ENCODE data around the gene FGFRL1. TPM values are rescaled to one million over a fixed set of nuclear protein-coding genes. Genes with fewer than 3 reads are reported as not detected.

Gene FGFRL1
- total and polyA plus RNA-seq, 2 of the 13 experiments (the other 11 are each of a cell fraction or from before 2014, with no cell fraction given) = 19.1 to 30.6 TPM

DNA sequence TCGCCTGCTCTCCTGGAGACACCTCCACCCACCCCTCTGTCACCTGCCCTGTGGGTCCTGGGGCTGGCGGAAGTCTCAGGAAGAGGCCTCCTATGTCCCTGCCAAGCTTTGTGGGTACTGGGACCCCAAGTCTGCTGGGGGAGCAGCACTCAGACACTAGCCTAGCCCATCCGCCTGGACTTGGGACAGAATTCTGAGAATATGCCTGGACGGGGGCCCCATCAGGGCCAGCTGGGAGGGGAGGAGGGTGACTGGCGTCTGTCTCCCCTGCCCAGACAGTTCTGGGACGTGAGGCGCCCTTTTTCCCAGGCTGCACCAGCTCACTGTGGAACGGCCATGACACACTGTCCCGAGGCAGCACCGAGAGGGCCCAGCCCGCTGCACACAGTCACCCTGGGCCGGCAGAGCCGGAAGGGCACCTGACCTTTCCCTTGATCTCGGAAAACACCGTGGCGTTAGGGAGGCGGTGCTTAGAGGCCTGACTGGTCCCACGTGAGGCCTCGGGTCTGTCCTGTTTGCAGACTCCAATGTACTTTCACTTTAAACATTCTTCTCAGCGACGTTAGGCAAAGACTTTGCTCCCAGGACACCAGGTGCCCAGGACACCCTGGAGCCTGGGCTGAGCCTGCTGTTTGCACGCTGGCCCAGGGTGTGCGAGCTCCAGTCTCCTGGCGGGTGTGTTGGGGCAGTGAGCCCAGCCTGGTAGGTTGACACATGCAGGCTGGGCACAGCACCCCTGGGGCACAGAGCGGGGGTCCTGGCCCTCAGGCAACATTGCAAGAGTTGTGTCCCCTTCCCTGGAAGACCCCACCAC is 18.9 kb upstream of the FGFRL1 start (continued):
- TF ChIP-seq SRF (IDR thresholded peaks at IDR 0.05; ENCODE audit: low read depth, low read length) = no peak
- TF ChIP-seq SP4 (CRISPR knock-in tag; IDR thresholded peaks at IDR 0.05) = peak; percentile 74; the same call in 1 of the 2 replicates
- TF ChIP-seq ZSCAN22 (CRISPR knock-in tag; IDR thresholded peaks at IDR 0.05) = no peak
- TF ChIP-seq HNRNPLL (IDR thresholded peaks at IDR 0.05; ENCODE audit: low read depth, low read length, poor library complexity, severe bottlenecking) = no peak
- TF ChIP-seq, protein P1, sequence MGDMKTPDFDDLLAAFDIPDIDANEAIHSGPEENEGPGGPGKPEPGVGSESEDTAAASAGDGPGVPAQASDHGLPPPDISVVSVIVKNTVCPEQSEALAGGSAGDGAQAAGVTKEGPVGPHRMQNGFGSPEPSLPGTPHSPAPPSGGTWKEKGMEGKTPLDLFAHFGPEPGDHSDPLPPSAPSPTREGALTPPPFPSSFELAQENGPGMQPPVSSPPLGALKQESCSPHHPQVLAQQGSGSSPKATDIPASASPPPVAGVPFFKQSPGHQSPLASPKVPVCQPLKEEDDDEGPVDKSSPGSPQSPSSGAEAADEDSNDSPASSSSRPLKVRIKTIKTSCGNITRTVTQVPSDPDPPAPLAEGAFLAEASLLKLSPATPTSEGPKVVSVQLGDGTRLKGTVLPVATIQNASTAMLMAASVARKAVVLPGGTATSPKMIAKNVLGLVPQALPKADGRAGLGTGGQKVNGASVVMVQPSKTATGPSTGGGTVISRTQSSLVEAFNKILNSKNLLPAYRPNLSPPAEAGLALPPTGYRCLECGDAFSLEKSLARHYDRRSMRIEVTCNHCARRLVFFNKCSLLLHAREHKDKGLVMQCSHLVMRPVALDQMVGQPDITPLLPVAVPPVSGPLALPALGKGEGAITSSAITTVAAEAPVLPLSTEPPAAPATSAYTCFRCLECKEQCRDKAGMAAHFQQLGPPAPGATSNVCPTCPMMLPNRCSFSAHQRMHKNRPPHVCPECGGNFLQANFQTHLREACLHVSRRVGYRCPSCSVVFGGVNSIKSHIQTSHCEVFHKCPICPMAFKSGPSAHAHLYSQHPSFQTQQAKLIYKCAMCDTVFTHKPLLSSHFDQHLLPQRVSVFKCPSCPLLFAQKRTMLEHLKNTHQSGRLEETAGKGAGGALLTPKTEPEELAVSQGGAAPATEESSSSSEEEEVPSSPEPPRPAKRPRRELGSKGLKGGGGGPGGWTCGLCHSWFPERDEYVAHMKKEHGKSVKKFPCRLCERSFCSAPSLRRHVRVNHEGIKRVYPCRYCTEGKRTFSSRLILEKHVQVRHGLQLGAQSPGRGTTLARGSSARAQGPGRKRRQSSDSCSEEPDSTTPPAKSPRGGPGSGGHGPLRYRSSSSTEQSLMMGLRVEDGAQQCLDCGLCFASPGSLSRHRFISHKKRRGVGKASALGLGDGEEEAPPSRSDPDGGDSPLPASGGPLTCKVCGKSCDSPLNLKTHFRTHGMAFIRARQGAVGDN (CRISPR knock-in tag; IDR thresholded peaks at IDR 0.05) = peak; percentile 88
- TF ChIP-seq, protein P2, sequence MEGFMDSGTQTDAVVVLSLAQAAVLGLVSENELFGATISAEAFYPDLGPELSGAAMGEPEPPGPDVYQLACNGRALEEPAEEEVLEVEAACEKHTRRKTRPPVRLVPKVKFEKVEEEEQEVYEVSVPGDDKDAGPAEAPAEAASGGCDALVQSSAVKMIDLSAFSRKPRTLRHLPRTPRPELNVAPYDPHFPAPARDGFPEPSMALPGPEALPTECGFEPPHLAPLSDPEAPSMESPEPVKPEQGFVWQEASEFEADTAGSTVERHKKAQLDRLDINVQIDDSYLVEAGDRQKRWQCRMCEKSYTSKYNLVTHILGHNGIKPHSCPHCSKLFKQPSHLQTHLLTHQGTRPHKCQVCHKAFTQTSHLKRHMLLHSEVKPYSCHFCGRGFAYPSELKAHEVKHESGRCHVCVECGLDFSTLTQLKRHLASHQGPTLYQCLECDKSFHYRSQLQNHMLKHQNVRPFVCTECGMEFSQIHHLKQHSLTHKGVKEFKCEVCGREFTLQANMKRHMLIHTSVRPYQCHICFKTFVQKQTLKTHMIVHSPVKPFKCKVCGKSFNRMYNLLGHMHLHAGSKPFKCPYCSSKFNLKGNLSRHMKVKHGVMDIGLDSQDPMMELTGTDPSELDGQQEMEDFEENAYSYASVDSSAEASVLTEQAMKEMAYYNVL (CRISPR knock-in tag; IDR thresholded peaks at IDR 0.05; ENCODE audit: borderline replicate concordance) = no peak; the same call in 1 of the 2 replicates
- peak; percentile 88 for TF ChIP-seq TAF1 (CRISPR knock-in tag; IDR thresholded peaks at IDR 0.05)
- TF ChIP-seq ZNF503 (CRISPR knock-in tag; IDR thresholded peaks at IDR 0.05) = no peak
- peak; percentile 90; the same call in 1 of the 2 replicates for TF ChIP-seq ZNF430 (CRISPR knock-in tag; IDR thresholded peaks at IDR 0.05)
- TF ChIP-seq BHLHE40 (IDR thresholded peaks at IDR 0.05; ENCODE audit: low read length) = peak; percentile 97
- no peak for TF ChIP-seq MTA3 (CRISPR knock-in tag; IDR thresholded peaks at IDR 0.05)
- TF ChIP-seq SNRNP70 (IDR thresholded peaks at IDR 0.05; ENCODE audit: low read depth, low read length) = no peak
- no peak for TF ChIP-seq ZNF326 (CRISPR knock-in tag; IDR thresholded peaks at IDR 0.05; ENCODE audit: borderline replicate concordance)
- peak; percentile 85 for TF ChIP-seq KAT7 (CRISPR knock-in tag; IDR thresholded peaks at IDR 0.05; ENCODE audit: borderline replicate concordance)
- TF ChIP-seq NR0B2 (CRISPR knock-in tag; IDR thresholded peaks at IDR 0.05) = no peak; the same call in 1 of the 2 replicates
- TF ChIP-seq, protein P3, sequence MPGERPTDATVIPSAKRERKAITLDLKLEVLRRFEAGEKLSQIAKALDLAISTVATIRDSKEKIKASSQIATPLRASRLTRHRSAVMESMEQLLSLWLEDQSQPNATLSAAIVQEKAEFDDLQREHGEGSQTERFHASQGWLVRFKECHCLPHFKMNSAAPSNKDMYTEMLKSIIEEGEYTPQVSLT (CRISPR knock-in tag; IDR thresholded peaks at IDR 0.05; ENCODE audit: borderline replicate concordance, low read depth) = no peak

All from HepG2 (cell line).